ENCODE results near the gene FXYD5.
"Not testable (repeated sequence)": the region's sequence is repeated elsewhere in the genome, so short reads cannot be mapped to it uniquely, and the experiment has no call there.

Gene FXYD5

GRCh38 chr19:35125749-35126623 lies 28.5 kb upstream of the FXYD5 start:
- no peak overlapping the region for H3K4me3 ChIP-seq (ENCODE audit: low read depth, low read length)
- no peak for DNase-seq (ENCODE audit: low read depth)
- in situ Hi-C loops (cut with HindIII; ENCODE audit: low sequenced_read_pairs): no loop called here
- TF ChIP-seq CTCF (IDR thresholded peaks at IDR 0.05; ENCODE audit: low read depth, low read length, missing control alignments): no peak

- in situ Hi-C loops (cut with HindIII; ENCODE audit: low sequenced_read_pairs): no loop called here
- no peak for TF ChIP-seq CTCF (IDR thresholded peaks at IDR 0.05; ENCODE audit: low read depth, low read length, missing control alignments)
- no peak for DNase-seq (ENCODE audit: low read depth)
- H3K4me3 ChIP-seq (ENCODE audit: low read depth, low read length): no peak overlapping the region
These were observed 27.9 kb upstream of the FXYD5 start for GRCh38 chr19:35126624-35126959.

- TF ChIP-seq CTCF (IDR thresholded peaks at IDR 0.05; ENCODE audit: low read depth, low read length, missing control alignments): no peak
- no peak for DNase-seq (ENCODE audit: low read depth)
- H3K4me3 ChIP-seq (ENCODE audit: low read depth, low read length): no peak overlapping the region
- in situ Hi-C loops (cut with HindIII; ENCODE audit: low sequenced_read_pairs): no loop called here
These were observed 26.7 kb upstream of the FXYD5 start for GRCh38 chr19:35127871-35128270.

- no peak for DNase-seq (ENCODE audit: low read depth)
- in situ Hi-C loops (cut with HindIII; ENCODE audit: low sequenced_read_pairs): no loop called here
- no peak for TF ChIP-seq CTCF (IDR thresholded peaks at IDR 0.05; ENCODE audit: low read depth, low read length, missing control alignments)
- no peak overlapping the region for H3K4me3 ChIP-seq (ENCODE audit: low read depth, low read length)
These were observed 26.0 kb upstream of the FXYD5 start for GRCh38 chr19:35128398-35129057.

GRCh38 chr19:35129724-35130274 lies 24.7 kb upstream of the FXYD5 start:
- DNase-seq (ENCODE audit: low read depth); in situ Hi-C loops (cut with HindIII; ENCODE audit: low sequenced_read_pairs); H3K4me3 ChIP-seq (ENCODE audit: low read depth, low read length): not testable (repeated sequence)

- TF ChIP-seq CTCF (IDR thresholded peaks at IDR 0.05; ENCODE audit: low read depth, low read length, missing control alignments): no peak
- no peak overlapping the region for H3K4me3 ChIP-seq (ENCODE audit: low read depth, low read length)
- in situ Hi-C loops (cut with HindIII; ENCODE audit: low sequenced_read_pairs): no loop called here
- no peak for DNase-seq (ENCODE audit: low read depth)
These were observed 23.5 kb upstream of the FXYD5 start for GRCh38 chr19:35130761-35131720.

All from astrocyte of the cerebellum (primary cell).